Loucy (cell line): ENCODE results near the gene LPP.

Experiments used
- H2AFZ ChIP-seq: fragments of 200-600 bp; sonication (generic); 2 replicates; pipeline ENCODE4 v1.6.0; 2016; ENCODE audit warnings: antibody characterized with exemption, mild to moderate bottlenecking, low read length, moderate library complexity
- H3F3A ChIP-seq: fragments of 200-600 bp; 2 replicates; pipeline ENCODE4 v1.6.0; 2016; ENCODE audit warnings: antibody characterized with exemption, low read depth, mild to moderate bottlenecking
- H3K27me3 ChIP-seq: fragments of 200-600 bp; sonication (generic); 2 replicates; pipeline ENCODE4 v1.6.1; 2014; ENCODE audit warnings: low read length, mild to moderate bottlenecking; ENCODE audit not compliant: insufficient read depth, poor library complexity, severe bottlenecking
- H3K36me3 ChIP-seq: fragments of 200-600 bp; sonication (generic); 2 replicates; pipeline ENCODE4 v1.6.1; 2016; ENCODE audit warnings: low read length; ENCODE audit not compliant: insufficient read depth
- H3K4me1 ChIP-seq: fragments of 200-600 bp; sonication (generic); 2 replicates; pipeline ENCODE4 v1.5.1; 2014; ENCODE audit warnings: low read length, mild to moderate bottlenecking; ENCODE audit not compliant: insufficient read depth, poor library complexity, severe bottlenecking
- H3K4me2 ChIP-seq: fragments of 200-600 bp; sonication (generic); 2 replicates; pipeline ENCODE4 v1.6.0; 2014; ENCODE audit warnings: antibody characterized with exemption, low read length, low read depth, mild to moderate bottlenecking; ENCODE audit not compliant: poor library complexity, severe bottlenecking
- H3K4me3 ChIP-seq: fragments of 200-600 bp; sonication (generic); 2 replicates; pipeline ENCODE4 v1.5.1; 2014; ENCODE audit warnings: low read length, mild to moderate bottlenecking, mixed read lengths; ENCODE audit not compliant: poor library complexity, severe bottlenecking
- H3K79me2 ChIP-seq: fragments of 200-600 bp; sonication (generic); 2 replicates; pipeline ENCODE4 v1.6.1; 2014; ENCODE audit warnings: low read length; ENCODE audit not compliant: insufficient read depth
- H3K9ac ChIP-seq: fragments of 200-600 bp; sonication (generic); 2 replicates; pipeline ENCODE4 v1.6.0; 2014; ENCODE audit warnings: mild to moderate bottlenecking, low read depth, low read length, moderate library complexity; ENCODE audit not compliant: poor library complexity, severe bottlenecking
- H3K9me2 ChIP-seq: fragments of 200-600 bp; sonication (generic); replicated peaks from 2 replicates; pipeline ENCODE4 v1.6.1; 2016; ENCODE audit warnings: low read depth, low read length, mixed read lengths
- H3K9me3 ChIP-seq: fragments of 200-600 bp; sonication (generic); 2 replicates; pipeline ENCODE4 v1.6.1; 2014; ENCODE audit warnings: mild to moderate bottlenecking, antibody characterized with exemption, low read length, low read depth; ENCODE audit not compliant: insufficient read depth
- H4K20me1 ChIP-seq: fragments of 200-600 bp; sonication (generic); 2 replicates; pipeline ENCODE4 v1.6.0; 2014; ENCODE audit warnings: antibody characterized with exemption, low read length, mild to moderate bottlenecking; ENCODE audit not compliant: insufficient read depth, poor library complexity, severe bottlenecking
- EZH2phosphoT487 ChIP-seq: fragments of 200-600 bp; IDR thresholded peaks from 2 replicates; pipeline ENCODE4 v1.6.1; 2018; ENCODE audit warnings: antibody characterized with exemption, mild to moderate bottlenecking, moderate library complexity, borderline replicate concordance
- TF ChIP-seq, protein P1 (sequence below): fragments of 200-600 bp; sonication (generic); conservative IDR thresholded peaks from 2 replicates; pipeline ENCODE4 v1.5.1; 2014; ENCODE audit warnings: mild to moderate bottlenecking, antibody characterized with exemption, low read length

Gene LPP

DNA sequence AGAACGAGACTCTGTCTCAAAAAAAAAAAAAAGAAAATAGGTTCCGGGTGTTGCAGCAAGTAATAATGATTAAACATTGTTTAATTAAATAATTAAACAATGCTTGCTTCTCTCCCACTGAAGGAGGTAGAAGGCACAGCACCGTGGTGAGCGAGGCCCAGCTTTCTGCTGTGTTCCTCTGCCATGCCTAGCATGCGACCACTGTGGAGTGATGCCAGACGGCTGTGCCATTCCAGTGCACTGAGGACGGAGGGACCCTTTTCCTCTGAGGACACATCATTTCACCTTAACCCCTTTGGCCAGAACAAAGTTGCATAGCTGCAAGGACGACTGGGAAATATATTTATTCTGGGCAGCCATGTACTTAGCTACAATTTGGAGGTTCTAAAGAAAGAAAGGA lies 695.0 kb downstream of the LPP start:
- Histone ChIP-seq H3K9ac (no peak overlapping the region), H3K4me1 (no peaks in the 10 kb centered on the region)

DNA sequence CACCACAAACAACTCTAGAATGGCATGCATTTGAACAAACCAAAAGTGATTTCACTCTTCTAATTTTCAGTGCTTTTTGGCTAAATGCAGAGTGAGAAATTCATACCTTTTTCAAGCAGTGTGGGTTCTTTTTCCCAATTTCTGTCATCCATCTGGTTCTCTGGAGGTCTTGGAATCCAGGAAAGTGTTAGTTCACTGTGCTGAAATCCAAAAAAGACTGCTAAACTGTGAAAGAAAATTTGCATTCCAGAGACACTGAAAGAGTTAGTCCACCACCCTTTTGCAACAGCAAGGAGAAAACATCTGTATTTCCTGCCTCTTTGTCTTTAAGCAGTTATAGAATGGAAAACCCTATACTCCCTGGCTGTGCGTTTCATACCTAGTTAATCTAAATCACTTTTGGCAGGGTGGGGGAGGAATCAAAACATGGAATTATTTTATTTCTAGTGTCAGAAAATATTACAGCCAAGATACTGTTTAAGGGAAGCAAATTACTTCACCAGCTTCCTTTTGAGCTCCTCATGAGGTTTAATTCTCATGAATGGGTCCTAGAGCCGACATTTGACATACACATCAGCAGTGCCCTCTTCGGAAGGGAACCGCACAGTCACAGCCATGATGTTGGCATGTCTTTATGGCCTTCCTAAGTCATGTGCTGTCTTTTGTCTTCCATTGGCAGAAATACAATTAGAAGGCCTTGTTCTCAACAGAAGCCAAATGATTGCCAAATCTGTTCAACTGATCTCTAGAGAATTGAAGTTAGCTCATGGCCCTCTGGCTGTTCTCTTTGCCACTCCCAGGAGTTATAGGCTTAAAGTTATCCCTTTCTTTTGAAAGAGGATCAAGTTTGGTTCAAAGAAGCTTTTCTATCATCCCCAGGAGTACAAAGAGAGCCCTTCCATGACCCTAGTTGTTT lies 700.2 kb downstream of the LPP start:
- Histone ChIP-seq H2AFZ (no peak overlapping the region), H3K4me1 (no peaks in the 10 kb centered on the region), H3K4me3 (no peak overlapping the region), H3K27me3 (no peaks in the 10 kb centered on the region), H4K20me1 (no peaks in the 10 kb centered on the region), H3K9me3 (no peaks in the 10 kb centered on the region), H3K9ac (no peak overlapping the region), H3K36me3 (no peaks in the 10 kb centered on the region), H3F3A (no peaks in the 10 kb centered on the region), H3K9me2 (no peaks in the 10 kb centered on the region), H3K4me2 (no peak overlapping the region), H3K79me2 (no peaks in the 10 kb centered on the region)
- TF ChIP-seq, protein P1, sequence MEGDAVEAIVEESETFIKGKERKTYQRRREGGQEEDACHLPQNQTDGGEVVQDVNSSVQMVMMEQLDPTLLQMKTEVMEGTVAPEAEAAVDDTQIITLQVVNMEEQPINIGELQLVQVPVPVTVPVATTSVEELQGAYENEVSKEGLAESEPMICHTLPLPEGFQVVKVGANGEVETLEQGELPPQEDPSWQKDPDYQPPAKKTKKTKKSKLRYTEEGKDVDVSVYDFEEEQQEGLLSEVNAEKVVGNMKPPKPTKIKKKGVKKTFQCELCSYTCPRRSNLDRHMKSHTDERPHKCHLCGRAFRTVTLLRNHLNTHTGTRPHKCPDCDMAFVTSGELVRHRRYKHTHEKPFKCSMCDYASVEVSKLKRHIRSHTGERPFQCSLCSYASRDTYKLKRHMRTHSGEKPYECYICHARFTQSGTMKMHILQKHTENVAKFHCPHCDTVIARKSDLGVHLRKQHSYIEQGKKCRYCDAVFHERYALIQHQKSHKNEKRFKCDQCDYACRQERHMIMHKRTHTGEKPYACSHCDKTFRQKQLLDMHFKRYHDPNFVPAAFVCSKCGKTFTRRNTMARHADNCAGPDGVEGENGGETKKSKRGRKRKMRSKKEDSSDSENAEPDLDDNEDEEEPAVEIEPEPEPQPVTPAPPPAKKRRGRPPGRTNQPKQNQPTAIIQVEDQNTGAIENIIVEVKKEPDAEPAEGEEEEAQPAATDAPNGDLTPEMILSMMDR: no peak
- TF ChIP-seq EZH2phosphoT487: no peak

More for the DNA sequence above, 695.0 kb downstream of the LPP start:
- no peak overlapping the region for H3K4me2 ChIP-seq
- H2AFZ ChIP-seq: no peak overlapping the region
- no peaks in the 10 kb centered on the region for H3K9me2 ChIP-seq
- no peaks in the 10 kb centered on the region for H3F3A ChIP-seq
- no peaks in the 10 kb centered on the region for H3K27me3 ChIP-seq
- H3K4me3 ChIP-seq: no peak overlapping the region
- no peaks in the 10 kb centered on the region for H3K36me3 ChIP-seq
- H4K20me1 ChIP-seq: no peaks in the 10 kb centered on the region
- H3K79me2 ChIP-seq: no peaks in the 10 kb centered on the region
- TF ChIP-seq, protein P1: no peak
- no peak for TF ChIP-seq EZH2phosphoT487
- H3K9me3 ChIP-seq: no peaks in the 10 kb centered on the region

DNA sequence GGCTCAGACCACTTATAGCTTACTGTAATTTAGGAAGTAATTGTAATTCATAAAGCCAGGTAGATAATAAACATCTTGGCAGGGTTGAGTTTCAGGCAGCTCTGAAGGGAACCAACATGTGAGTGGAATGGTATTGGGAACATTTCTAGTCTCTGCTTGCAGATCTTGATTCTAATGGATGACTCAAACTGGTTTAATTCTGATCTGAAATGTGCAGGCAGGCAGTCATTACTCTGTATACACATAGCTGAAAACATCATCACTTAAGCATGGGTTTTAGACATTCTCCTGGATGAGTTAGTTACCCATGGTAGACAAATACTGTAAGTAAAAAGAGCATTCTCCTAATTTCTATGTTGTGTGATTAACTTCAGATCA lies 700.8 kb downstream of the LPP start:
- H3F3A ChIP-seq: no peaks in the 10 kb centered on the region
- H3K9ac ChIP-seq: no peak overlapping the region
- H3K79me2 ChIP-seq: no peaks in the 10 kb centered on the region
- no peaks in the 10 kb centered on the region for H3K36me3 ChIP-seq
- H2AFZ ChIP-seq: no peak overlapping the region
- no peaks in the 10 kb centered on the region for H3K4me1 ChIP-seq
- TF ChIP-seq, protein P1: no peak
- TF ChIP-seq EZH2phosphoT487: no peak
- no peak overlapping the region for H3K4me3 ChIP-seq
- no peaks in the 10 kb centered on the region for H3K27me3 ChIP-seq
- H4K20me1 ChIP-seq: no peaks in the 10 kb centered on the region
- H3K9me2 ChIP-seq: no peaks in the 10 kb centered on the region
- H3K4me2 ChIP-seq: no peak overlapping the region
- no peaks in the 10 kb centered on the region for H3K9me3 ChIP-seq
